Astrocyte (in vitro differentiated cells and primary cell): ENCODE measurements around the gene MEGF11. TPM values are rescaled to one million over a fixed set of nuclear protein-coding genes. Genes with fewer than 3 reads are reported as not detected.

ENCODE experiments used
- DNase-seq: peaks from one replicate; pipeline ENCODE4 v3.0.0-alpha.2; 2010; ENCODE audit warnings: low read depth
- FAIRE-seq: peaks from 2 replicates; lab custom pipeline; 2011; peaks lifted over from hg19 to GRCh38; lab: Jason Lieb, UNC
- H2AFZ ChIP-seq: 2 replicates; pipeline ENCODE4 v1.6.0; 2012; ENCODE audit warnings: low read depth, low read length, inconsistent platforms
- H3K27ac ChIP-seq: 2 replicates; pipeline ENCODE4 v1.5.1; 2011; ENCODE audit warnings: low read depth, low read length, inconsistent platforms
- H3K27me3 ChIP-seq: 2 replicates; pipeline ENCODE4 v1.6.0; 2011; ENCODE audit warnings: low read length, inconsistent platforms; ENCODE audit not compliant: insufficient read depth
- H3K36me3 ChIP-seq: 2 replicates; pipeline ENCODE4 v1.5.1; 2011; ENCODE audit warnings: low read length, inconsistent platforms; ENCODE audit not compliant: insufficient read depth
- H3K4me1 ChIP-seq: 2 replicates; pipeline ENCODE4 v1.5.1; 2011; ENCODE audit warnings: low read length, inconsistent platforms; ENCODE audit not compliant: insufficient read depth
- H3K4me2 ChIP-seq: 2 replicates; pipeline ENCODE4 v1.6.0; 2012; ENCODE audit warnings: low read length, inconsistent platforms
- H3K4me3 ChIP-seq: 2 replicates; pipeline ENCODE4 v1.5.1; 2011; ENCODE audit warnings: low read depth, mild to moderate bottlenecking, low read length, inconsistent platforms; ENCODE audit not compliant: insufficient read depth
- H3K79me2 ChIP-seq: 2 replicates; pipeline ENCODE4 v1.6.0; 2012; ENCODE audit warnings: mild to moderate bottlenecking, low read length, inconsistent platforms; ENCODE audit not compliant: insufficient read depth
- H3K9ac ChIP-seq: 2 replicates; pipeline ENCODE4 v1.6.0; 2012; ENCODE audit warnings: mild to moderate bottlenecking, low read length, inconsistent platforms
- H3K9me3 ChIP-seq: 2 replicates; pipeline ENCODE4 v1.5.1; 2012; ENCODE audit warnings: low read depth, mild to moderate bottlenecking, low read length, inconsistent platforms; ENCODE audit not compliant: insufficient read depth
- H4K20me1 ChIP-seq: 2 replicates; pipeline ENCODE4 v1.6.0; 2012; ENCODE audit warnings: low read length, inconsistent platforms; ENCODE audit not compliant: insufficient read depth
- H3K27ac Mint-ChIP-seq: one replicate; pipeline ENCODE4 v1.8.0; 2021; ENCODE audit warnings: mild to moderate bottlenecking, mixed read lengths; ENCODE audit not compliant: unreplicated experiment
- H3K27me3 Mint-ChIP-seq: one replicate; pipeline ENCODE4 v1.8.0; 2021; ENCODE audit warnings: low read depth, mixed read lengths; ENCODE audit not compliant: unreplicated experiment
- H3K36me3 Mint-ChIP-seq: one replicate; pipeline ENCODE4 v1.8.0; 2021; ENCODE audit warnings: low read depth, mixed read lengths; ENCODE audit not compliant: unreplicated experiment
- H3K4me1 Mint-ChIP-seq: one replicate; pipeline ENCODE4 v1.8.0; 2021; ENCODE audit warnings: low read depth, mixed read lengths; ENCODE audit not compliant: unreplicated experiment
- H3K4me3 Mint-ChIP-seq: one replicate; pipeline ENCODE4 v1.8.0; 2021; ENCODE audit warnings: mild to moderate bottlenecking, moderate library complexity, mixed read lengths; ENCODE audit not compliant: unreplicated experiment
- H3K9me3 Mint-ChIP-seq: one replicate; pipeline ENCODE4 v1.8.0; 2021; ENCODE audit warnings: mild to moderate bottlenecking, mixed read lengths; ENCODE audit not compliant: unreplicated experiment
- CTCF ChIP-seq: IDR thresholded peaks from 2 replicates; pipeline ENCODE4 v1.5.1; 2011; ENCODE audit warnings: low read depth, mild to moderate bottlenecking, inconsistent platforms, low read length, moderate library complexity; ENCODE audit not compliant: insufficient read depth
- EZH2 ChIP-seq: IDR thresholded peaks from 2 replicates; pipeline ENCODE4 v1.6.1; 2012; ENCODE audit warnings: mild to moderate bottlenecking, low read length, inconsistent platforms; ENCODE audit not compliant: insufficient read depth
- total RNA-seq: library from RNA; stranded (reverse); gene quantifications from 2 replicates; pipeline ENCODE4 v1.2.1, GENCODE V29; 2021

MEGF11 gene
- total RNA-seq, 1 donor from 2014 or later, result 0.16 TPM

- DNase-seq (no peak), FAIRE-seq (no peak)
- peaks cover 3% of the 10 kb centered on the region for H3K36me3 Mint-ChIP-seq
- TF ChIP-seq CTCF (no peak), EZH2 (no peak)
- H3K4me1 ChIP-seq, result no peaks in the 10 kb centered on the region
- no peaks in the 10 kb centered on the region for H4K20me1 ChIP-seq
- H3K4me3 Mint-ChIP-seq, result no peak overlapping the region
- H3K9me3 ChIP-seq, result no peaks in the 10 kb centered on the region
- peaks cover 20% of the 10 kb centered on the region for H3K27me3 ChIP-seq
- H3K4me3 ChIP-seq, result no peak overlapping the region
- no peaks in the 10 kb centered on the region for H3K79me2 ChIP-seq
- peaks cover 2% of the 10 kb centered on the region for H3K4me1 Mint-ChIP-seq
- H3K9me3 Mint-ChIP-seq, result no peaks in the 10 kb centered on the region
- H3K27me3 Mint-ChIP-seq, result peaks cover 78% of the 10 kb centered on the region
- no peak overlapping the region for H3K27ac ChIP-seq
- no peak overlapping the region for H3K4me2 ChIP-seq
- H3K27ac Mint-ChIP-seq, result no peak overlapping the region
- H2AFZ ChIP-seq, result no peak overlapping the region
- H3K9ac ChIP-seq, result no peak overlapping the region
- H3K36me3 ChIP-seq, result no peaks in the 10 kb centered on the region
Measured at GRCh38 chr15:66138096-66138783, 115.3 kb downstream of the MEGF11 start.

GRCh38 chr15:66136948-66137347 is 116.6 kb downstream of the MEGF11 start:
- peaks cover 78% of the 10 kb centered on the region for H3K27me3 Mint-ChIP-seq
- no peak overlapping the region for H3K27ac Mint-ChIP-seq
- H3K4me3 Mint-ChIP-seq, result no peak overlapping the region
- H3K79me2 ChIP-seq, result no peaks in the 10 kb centered on the region
- no peak overlapping the region for H2AFZ ChIP-seq
- H3K9ac ChIP-seq, result no peak overlapping the region
- no peaks in the 10 kb centered on the region for H3K4me1 Mint-ChIP-seq
- no peak overlapping the region for H3K4me2 ChIP-seq
- peaks cover 16% of the 10 kb centered on the region for H3K27me3 ChIP-seq
- TF ChIP-seq CTCF (no peak), EZH2 (no peak)
- no peak overlapping the region for H3K27ac ChIP-seq
- H3K36me3 ChIP-seq, result no peaks in the 10 kb centered on the region
- no peaks in the 10 kb centered on the region for H4K20me1 ChIP-seq
- no peaks in the 10 kb centered on the region for H3K4me1 ChIP-seq
- FAIRE-seq (no peak), DNase-seq (no peak)
- no peaks in the 10 kb centered on the region for H3K9me3 ChIP-seq
- peaks cover 7% of the 10 kb centered on the region for H3K9me3 Mint-ChIP-seq
- H3K36me3 Mint-ChIP-seq, result no peaks in the 10 kb centered on the region
- H3K4me3 ChIP-seq, result no peak overlapping the region

- Mint-ChIP-seq H3K27ac (no peak overlapping the region), H3K36me3 (no peaks in the 10 kb centered on the region), H3K9me3 (peaks cover 7% of the 10 kb centered on the region), H3K4me3 (no peak overlapping the region), H3K27me3 (peaks cover 72% of the 10 kb centered on the region), H3K4me1 (no peaks in the 10 kb centered on the region)
- no peaks in the 10 kb centered on the region for H3K36me3 ChIP-seq
- H3K4me1 ChIP-seq, result no peaks in the 10 kb centered on the region
- H4K20me1 ChIP-seq, result no peaks in the 10 kb centered on the region
- H2AFZ ChIP-seq, result no peak overlapping the region
- H3K79me2 ChIP-seq, result no peaks in the 10 kb centered on the region
- no peak overlapping the region for H3K4me3 ChIP-seq
- H3K27ac ChIP-seq, result no peak overlapping the region
- no peak for DNase-seq
- H3K9ac ChIP-seq, result no peak overlapping the region
- peaks cover 20% of the 10 kb centered on the region for H3K27me3 ChIP-seq
- no peak overlapping the region for H3K4me2 ChIP-seq
- no peak for FAIRE-seq
- no peaks in the 10 kb centered on the region for H3K9me3 ChIP-seq
- TF ChIP-seq CTCF (no peak), EZH2 (no peak)
Measured at GRCh38 chr15:66135664-66136063, 117.9 kb downstream of the MEGF11 start.
